Fibroblast of lung (primary cell): ENCODE results near the gene FAU. TPM values are rescaled to one million over a fixed set of nuclear protein-coding genes. Genes with fewer than 3 reads are reported as not detected.

Experiments used
- DNase-seq, 2 donors: peaks; one replicate each; pipeline versions ENCODE4 v3.0.0 to v3.0.0-alpha.2; 2010; ENCODE audit warnings: low read depth in 2 of 2
- H2AFZ ChIP-seq: 2 replicates; pipeline ENCODE4 v1.5.1; 2012; ENCODE audit warnings: low read length, control low read depth, inconsistent platforms
- H3K27ac ChIP-seq: 2 replicates; pipeline ENCODE4 v1.5.1; 2011; ENCODE audit warnings: low read length, control low read depth; ENCODE audit not compliant: insufficient read depth
- H3K27me3 ChIP-seq: 2 replicates; pipeline ENCODE4 v1.5.1; 2011; ENCODE audit warnings: mild to moderate bottlenecking, low read length; ENCODE audit not compliant: control insufficient read depth, insufficient read depth
- H3K36me3 ChIP-seq: 2 replicates; pipeline ENCODE4 v1.5.1; 2011; ENCODE audit warnings: low read length; ENCODE audit not compliant: control insufficient read depth, insufficient read depth
- H3K4me1 ChIP-seq: 2 replicates; pipeline ENCODE4 v1.5.1; 2011; ENCODE audit warnings: low read length; ENCODE audit not compliant: control insufficient read depth, insufficient read depth; ENCODE audit errors: extremely low read depth
- H3K4me2 ChIP-seq: 2 replicates; pipeline ENCODE4 v1.5.1; 2011; ENCODE audit warnings: low read length, control low read depth; ENCODE audit not compliant: insufficient read depth; ENCODE audit errors: extremely low read depth
- H3K4me3 ChIP-seq, 4 experiments: fragments of 200-600 bp in 1 of 4; sonication (generic) in 1 of 4; replicated peaks in 1 of 4; 2 replicates each; pipeline ENCODE4 v1.5.1; 2011 to 2016; ENCODE audit warnings: low read length in 4 of 4, low read depth in 3 of 4, mild to moderate bottlenecking in 3 of 4, control low read depth in 2 of 4, inconsistent platforms in 1 of 4, mixed read lengths in 1 of 4; ENCODE audit not compliant: insufficient read depth in 1 of 4; ENCODE audit errors: control extremely low read depth in 1 of 4
- H3K79me2 ChIP-seq: 2 replicates; pipeline ENCODE4 v1.5.1; 2012; ENCODE audit warnings: mild to moderate bottlenecking, low read length, inconsistent platforms; ENCODE audit not compliant: control insufficient read depth, insufficient read depth
- H3K9ac ChIP-seq: 2 replicates; pipeline ENCODE4 v1.5.1; 2011; ENCODE audit warnings: mild to moderate bottlenecking, low read length, control low read depth; ENCODE audit not compliant: insufficient read depth
- H3K9me3 ChIP-seq: 2 replicates; pipeline ENCODE4 v1.5.1; 2012; ENCODE audit warnings: low read depth, low read length; ENCODE audit not compliant: control insufficient read depth, insufficient read depth
- H4K20me1 ChIP-seq: 2 replicates; pipeline ENCODE4 v1.5.1; 2011; ENCODE audit warnings: low read length; ENCODE audit not compliant: control insufficient read depth, insufficient read depth; ENCODE audit errors: extremely low read depth
- CTCF ChIP-seq, 2 donors: IDR thresholded peaks in 1 of 2; conservative IDR thresholded peaks in 1 of 2; 1 replicate in 1 of 2; 2 replicates in 1 of 2; pipeline ENCODE4 v1.5.1; 2011 to 2012; ENCODE audit warnings: low read length in 2 of 2, control low read depth in 1 of 2, inconsistent platforms in 1 of 2, low read depth in 1 of 2, mild to moderate bottlenecking in 1 of 2
- EZH2 ChIP-seq: IDR thresholded peaks from 2 replicates; pipeline ENCODE4 v1.5.1; 2012; ENCODE audit warnings: low read length, control low read depth, mild to moderate bottlenecking; ENCODE audit errors: missing control alignments
- polyA plus RNA-seq, 2 donors: library from polyadenylated mRNA; depleted of rRNA in 1 of 2; stranded (reverse) in 1 of 2; unstranded in 1 of 2; fragments of >200 nt; gene quantifications; 2 replicates each; pipeline ENCODE4 v1.2.1, GENCODE V29; 2011 to 2012; ENCODE audit warnings: missing spikeins in 1 of 2
- total RNA-seq: library from RNA; depleted of rRNA; stranded (reverse); fragments of >200 nt; gene quantifications from 2 replicates; pipeline ENCODE4 v1.2.1, GENCODE V29; 2014

FAU gene
- total and polyA plus RNA-seq, 2 donors (not counting 1 experiment from before 2014, with no cell fraction given): 256 to 336 TPM

GRCh38 chr11:65163684-65164083, 41.8 kb upstream of the FAU start:
- Histone ChIP-seq H3K27ac (no peak overlapping the region), H3K4me2 (no peak overlapping the region), H4K20me1 (no peaks in the 10 kb centered on the region), H3K9ac (no peak overlapping the region), H3K36me3 (no peaks in the 10 kb centered on the region), H2AFZ (no peak overlapping the region), H3K9me3 (no peaks in the 10 kb centered on the region), H3K4me1 (peaks cover 3% of the 10 kb centered on the region), H3K4me3 (no peak overlapping the region), H3K79me2 (no peaks in the 10 kb centered on the region), H3K27me3 (no peaks in the 10 kb centered on the region)
- TF ChIP-seq EZH2: no peak
- TF ChIP-seq CTCF (conservative IDR thresholded peaks at IDR 0.05 in 1 of 2, IDR thresholded peaks at IDR 0.05 in 1 of 2; ENCODE audit: low read depth in 1 of 2, low read length in 2 of 2): no peak
- no peak for DNase-seq

- Histone ChIP-seq H3K4me3 (no peak overlapping the region), H4K20me1 (no peaks in the 10 kb centered on the region), H3K4me2 (no peak overlapping the region), H3K36me3 (no peaks in the 10 kb centered on the region), H3K9me3 (no peaks in the 10 kb centered on the region), H2AFZ (no peak overlapping the region), H3K4me1 (peaks cover 1% of the 10 kb centered on the region), H3K27me3 (no peaks in the 10 kb centered on the region), H3K79me2 (no peaks in the 10 kb centered on the region), H3K9ac (no peak overlapping the region), H3K27ac (no peak overlapping the region)
- TF ChIP-seq CTCF (conservative IDR thresholded peaks at IDR 0.05 in 1 of 2, IDR thresholded peaks at IDR 0.05 in 1 of 2; ENCODE audit: low read depth in 1 of 2, low read length in 2 of 2) (no peak), EZH2 (no peak)
- no peak for DNase-seq
Observed at GRCh38 chr11:65160643-65161042, 38.7 kb upstream of the FAU start.

DNA sequence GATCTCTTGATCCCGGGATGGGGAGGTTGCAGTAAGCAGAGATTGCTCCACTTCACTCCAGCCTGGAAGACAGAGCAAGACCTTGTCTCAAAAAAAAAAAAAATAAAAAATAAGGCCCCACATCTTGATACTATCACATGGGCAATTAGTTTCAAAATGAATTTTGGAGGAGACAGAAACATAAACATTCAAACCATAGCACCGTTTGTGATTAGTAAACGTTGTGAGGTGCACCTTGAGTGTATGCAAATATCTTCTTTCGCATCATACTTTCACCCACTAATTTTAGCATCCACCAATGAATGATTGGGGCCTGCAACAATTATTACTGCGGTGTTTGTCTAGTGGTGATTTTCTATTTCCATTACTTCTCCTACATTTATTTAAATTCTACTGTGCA, 37.1 kb upstream of the FAU start:
- no peak overlapping the region for H3K27ac ChIP-seq
- no peaks in the 10 kb centered on the region for H3K27me3 ChIP-seq
- H3K4me3 ChIP-seq: no peak overlapping the region
- no peak for DNase-seq
- H3K4me2 ChIP-seq: no peak overlapping the region
- H3K79me2 ChIP-seq: no peaks in the 10 kb centered on the region
- H3K36me3 ChIP-seq: no peaks in the 10 kb centered on the region
- no peaks in the 10 kb centered on the region for H4K20me1 ChIP-seq
- no peaks in the 10 kb centered on the region for H3K4me1 ChIP-seq
- H3K9me3 ChIP-seq: no peaks in the 10 kb centered on the region
- TF ChIP-seq CTCF (conservative IDR thresholded peaks at IDR 0.05 in 1 of 2, IDR thresholded peaks at IDR 0.05 in 1 of 2; ENCODE audit: low read depth in 1 of 2, low read length in 2 of 2) (no peak), EZH2 (no peak)
- H2AFZ ChIP-seq: no peak overlapping the region
- H3K9ac ChIP-seq: no peak overlapping the region
